SK-N-MC (cell line): ENCODE measurements around the gene INS.

ENCODE experiments used
- DNase-seq: peaks from one replicate; pipeline ENCODE4 v3.0.0-alpha.2; 2011; ENCODE audit warnings: low read depth, low spot score
- H3K27ac ChIP-seq: fragments of 200-600 bp; sonication (generic); 2 replicates; pipeline ENCODE4 v1.5.1; 2016; ENCODE audit warnings: mixed run types
- H3K36me3 ChIP-seq: fragments of 200-600 bp; sonication (generic); 2 replicates; pipeline ENCODE4 v1.6.1; 2017; ENCODE audit warnings: antibody characterized with exemption, low read length, mixed read lengths; ENCODE audit not compliant: insufficient read depth
- H3K4me3 ChIP-seq: fragments of 200-600 bp; sonication (generic); 2 replicates; pipeline ENCODE4 v1.5.1; 2016
- H3K9ac ChIP-seq: fragments of 200-600 bp; sonication (generic); 2 replicates; pipeline ENCODE4 v1.8.0; 2017; ENCODE audit warnings: mixed run types, mixed read lengths; ENCODE audit not compliant: insufficient read length
- H3K9me3 ChIP-seq: fragments of 200-600 bp; sonication (generic); 2 replicates; pipeline ENCODE4 v1.6.1; 2017; ENCODE audit warnings: low read depth, mild to moderate bottlenecking, antibody characterized with exemption, low read length, moderate library complexity, mixed read lengths
- EZH2 ChIP-seq: fragments of 200-600 bp; sonication (generic); IDR thresholded peaks from one replicate; pipeline ENCODE4 v1.6.1; 2017; ENCODE audit warnings: antibody characterized with exemption
- FOXP2 ChIP-seq: optimal IDR thresholded peaks from 2 replicates; pipeline ENCODE3; 2011; ENCODE audit warnings: mild to moderate bottlenecking, moderate library complexity; ENCODE audit not compliant: insufficient read depth; ENCODE audit errors: extremely low read length, control extremely low read depth
- POLR2AphosphoS5 ChIP-seq: IDR thresholded peaks from 2 replicates; pipeline ENCODE4 v1.6.1; 2012; ENCODE audit warnings: mild to moderate bottlenecking, low read depth, low read length, borderline replicate concordance

Gene INS

DNA sequence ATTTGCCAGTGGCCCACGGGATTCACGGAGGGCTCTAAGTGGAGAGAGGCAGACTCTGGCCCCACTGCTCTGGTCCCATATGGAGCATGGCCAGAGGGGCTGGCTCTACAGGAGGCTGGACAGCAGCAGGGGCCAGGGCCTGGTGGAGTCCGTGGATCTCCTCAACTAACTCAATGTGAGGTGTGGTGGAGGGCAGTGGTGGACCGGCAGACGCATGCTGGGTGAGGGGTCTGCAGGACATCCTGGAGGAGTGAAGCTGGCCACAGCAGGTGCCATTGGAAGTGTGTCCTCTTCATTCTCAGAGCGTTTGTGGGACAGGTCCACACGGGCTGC lies 37.4 kb downstream of the INS start:
- no peak overlapping the region for H3K27ac ChIP-seq
- DNase-seq = no peak
- no peak overlapping the region for H3K9ac ChIP-seq
- TF ChIP-seq FOXP2 (no peak), POLR2AphosphoS5 (no peak), EZH2 (no peak)
- no peaks in the 10 kb centered on the region for H3K9me3 ChIP-seq
- no peak overlapping the region for H3K4me3 ChIP-seq
- H3K36me3 ChIP-seq = no peaks in the 10 kb centered on the region

DNA sequence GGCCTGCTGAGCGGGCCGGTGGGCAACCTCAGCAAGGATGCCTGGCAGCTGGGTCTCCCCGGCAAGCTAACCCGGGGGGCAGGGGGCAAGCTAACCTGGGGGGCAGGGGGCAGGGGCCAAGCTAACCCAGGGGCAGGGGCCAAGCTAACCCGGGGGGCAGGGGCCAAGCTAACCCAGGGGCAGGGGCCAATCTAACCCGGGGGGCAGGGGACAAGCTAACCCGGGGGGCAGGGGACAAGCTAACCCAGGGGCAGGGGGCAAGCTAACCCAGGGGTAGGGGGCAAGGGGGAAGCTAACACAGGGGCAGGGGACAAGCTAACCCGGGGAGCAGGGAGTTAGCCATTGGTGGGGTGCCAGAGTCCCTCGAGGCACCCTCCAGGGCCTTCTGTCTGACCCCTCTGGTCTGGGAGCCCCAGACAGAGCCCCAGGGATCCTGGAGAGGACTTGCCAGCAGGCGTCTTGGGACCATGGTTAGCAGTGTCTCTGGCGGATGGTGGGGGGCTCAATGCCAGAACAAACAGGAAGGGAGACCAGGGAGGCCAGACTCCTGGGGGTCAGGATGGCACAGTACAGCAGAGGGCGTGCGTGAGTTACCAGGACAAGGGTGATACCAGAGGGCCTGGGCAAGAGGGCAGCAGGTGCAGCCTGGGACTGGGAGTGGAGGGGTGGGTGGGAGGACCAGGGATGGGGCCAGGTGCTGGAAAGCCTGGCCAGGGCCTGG lies 37.9 kb downstream of the INS start:
- TF ChIP-seq FOXP2 (no peak), POLR2AphosphoS5 (no peak), EZH2 (no peak)
- Histone ChIP-seq H3K9ac (no peak overlapping the region), H3K9me3 (no peaks in the 10 kb centered on the region), H3K36me3 (no peaks in the 10 kb centered on the region), H3K27ac (no peak overlapping the region), H3K4me3 (no peak overlapping the region)
- no peak for DNase-seq

DNA sequence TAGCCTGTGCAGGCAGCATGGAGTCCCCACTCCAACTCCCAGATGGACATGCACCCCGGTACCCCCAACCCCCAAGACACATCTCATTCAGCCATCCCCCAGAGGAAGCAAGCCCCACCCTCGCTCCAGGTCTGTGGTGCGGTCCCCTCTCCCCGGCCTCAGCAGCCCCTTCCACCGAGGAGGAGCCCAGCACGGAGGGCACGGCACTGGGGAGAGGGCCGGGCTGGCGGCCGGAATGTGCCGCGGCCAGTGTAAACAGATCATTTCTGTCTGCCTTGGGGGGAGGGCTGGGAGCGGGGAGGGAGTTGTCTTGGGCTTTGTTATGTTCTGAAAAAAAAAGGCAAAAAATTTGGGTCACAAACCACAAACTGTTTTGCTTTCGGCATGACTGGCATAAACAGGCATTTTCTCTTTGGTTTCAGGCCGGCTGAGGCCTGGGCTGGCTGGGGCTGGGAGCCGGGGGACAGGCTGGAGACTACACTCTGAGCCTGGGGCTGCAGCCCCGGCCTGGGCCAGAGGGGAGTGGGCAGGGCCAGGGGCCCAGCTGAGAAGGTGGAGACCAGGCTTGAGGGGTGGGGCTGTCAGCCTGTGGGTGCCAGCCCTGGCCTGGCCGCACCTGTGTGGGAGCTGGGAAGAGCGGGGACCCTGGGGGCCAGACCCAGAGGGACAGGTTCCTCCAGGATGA lies 38.6 kb downstream of the INS start:
- H3K9ac ChIP-seq = no peak overlapping the region
- H3K4me3 ChIP-seq = no peak overlapping the region
- H3K9me3 ChIP-seq = no peaks in the 10 kb centered on the region
- H3K27ac ChIP-seq = no peak overlapping the region
- TF ChIP-seq EZH2 = no peak
- TF ChIP-seq POLR2AphosphoS5 = no peak
- TF ChIP-seq FOXP2 = no peak
- H3K36me3 ChIP-seq = no peaks in the 10 kb centered on the region
- DNase-seq = no peak

DNA sequence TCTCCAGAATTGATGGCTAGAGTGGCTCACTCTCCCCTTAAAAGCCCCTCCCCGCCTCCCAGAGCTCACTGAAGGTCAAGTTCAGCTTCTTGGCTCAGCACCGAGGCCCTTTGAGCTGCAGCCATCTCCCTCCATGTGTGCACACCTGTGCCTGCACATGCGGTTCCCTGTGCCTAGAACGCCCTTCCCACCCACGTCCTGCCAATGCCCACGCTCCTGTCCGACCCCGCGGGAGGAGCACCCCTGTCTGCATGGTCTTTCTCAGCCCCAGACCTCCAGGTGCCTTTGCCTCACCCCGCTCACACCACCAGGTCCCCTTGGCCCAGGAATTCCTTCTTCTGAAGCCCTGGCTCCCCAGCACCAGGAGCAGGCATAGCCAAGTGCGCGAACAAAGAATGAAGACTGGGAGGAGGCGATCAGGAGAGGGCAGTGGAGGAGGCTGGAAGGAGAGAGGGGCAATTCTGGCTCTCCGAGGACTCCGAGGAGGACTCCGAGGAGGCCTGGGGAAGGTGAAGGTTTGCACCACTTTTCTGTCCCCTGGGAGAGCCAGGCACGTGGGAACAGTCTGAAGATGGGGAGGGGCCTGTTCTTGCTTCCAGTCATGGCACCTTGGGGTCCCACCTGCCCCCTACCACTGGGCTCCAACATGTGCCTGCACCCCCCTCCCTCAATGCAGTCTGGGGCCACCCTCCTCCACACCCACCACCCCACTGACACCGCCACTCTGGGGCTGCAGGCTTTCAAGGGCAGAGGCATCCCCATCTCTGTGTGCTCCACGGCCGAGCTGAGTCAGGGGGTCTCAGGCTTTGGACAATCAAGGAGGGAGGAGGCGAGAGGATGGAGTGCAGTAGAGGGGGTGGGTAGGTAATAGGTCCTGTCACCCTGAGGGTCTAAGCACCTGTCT lies 39.5 kb downstream of the INS start:
- Histone ChIP-seq H3K27ac (no peak overlapping the region), H3K4me3 (no peak overlapping the region), H3K36me3 (no peaks in the 10 kb centered on the region), H3K9me3 (no peaks in the 10 kb centered on the region), H3K9ac (no peak overlapping the region)
- DNase-seq = no peak
- TF ChIP-seq EZH2 (no peak), POLR2AphosphoS5 (no peak), FOXP2 (no peak)

DNA sequence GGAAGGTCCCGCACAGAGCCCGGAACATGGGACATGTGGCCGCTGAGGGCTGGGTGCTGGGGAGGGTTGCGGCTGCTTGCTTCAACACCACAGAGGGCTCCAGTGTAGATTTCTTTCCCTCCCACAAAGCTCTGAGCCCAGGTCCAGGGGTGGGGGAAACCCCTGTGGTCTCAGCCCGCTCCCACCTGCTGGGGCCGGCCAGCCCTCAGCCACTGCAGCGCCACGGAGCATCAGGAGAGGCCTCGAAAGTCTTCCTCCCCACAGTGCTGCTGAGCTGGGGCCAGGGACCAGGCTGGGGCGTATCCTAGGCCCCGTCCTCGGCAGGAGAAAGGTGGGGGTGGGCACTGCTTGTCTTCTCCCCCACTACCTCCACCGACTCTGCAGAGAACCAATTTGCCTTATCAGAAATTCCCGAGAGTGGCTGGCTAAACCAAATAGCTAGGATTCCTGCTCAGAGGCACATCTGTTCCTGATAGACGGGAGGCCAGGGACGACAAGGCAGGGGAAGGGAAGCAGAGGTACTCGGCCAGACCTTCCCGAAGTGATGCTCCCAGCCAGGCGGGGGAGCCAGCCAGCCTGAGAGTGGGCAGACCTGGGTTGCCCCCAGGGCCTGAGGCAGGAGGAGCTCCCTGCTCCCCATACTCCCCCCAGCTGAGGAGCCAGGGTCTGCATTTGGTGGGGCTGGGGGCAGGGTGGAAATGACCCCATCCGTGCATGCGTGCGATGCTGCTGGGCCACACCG lies 40.5 kb downstream of the INS start:
- H3K9ac ChIP-seq = no peak overlapping the region

DNA sequence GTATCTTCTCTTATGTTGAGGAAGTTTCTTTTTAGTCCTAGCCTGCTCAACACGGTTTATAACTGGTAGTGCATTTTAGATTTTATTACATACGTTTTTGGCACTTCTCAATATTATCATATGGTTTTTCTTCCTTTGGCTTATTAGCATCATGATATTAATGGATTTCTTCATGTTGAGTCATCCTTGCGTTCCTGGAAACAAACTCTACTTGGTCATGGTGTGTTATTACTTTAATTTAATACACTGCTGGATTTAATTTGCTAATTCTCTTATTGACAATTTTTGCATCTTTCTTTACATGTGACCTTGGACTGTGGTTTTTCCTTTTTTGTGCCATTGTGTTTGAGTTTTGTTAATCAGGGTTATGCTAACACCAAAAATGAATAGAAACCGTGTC lies 42.3 kb downstream of the INS start:
- Histone ChIP-seq H3K9ac (no peak overlapping the region), H3K36me3 (no peaks in the 10 kb centered on the region), H3K9me3 (no peaks in the 10 kb centered on the region), H3K27ac (no peak overlapping the region), H3K4me3 (no peak overlapping the region)
- TF ChIP-seq EZH2 = no peak
- no peak for TF ChIP-seq FOXP2
- TF ChIP-seq POLR2AphosphoS5 = no peak
- DNase-seq = no peak

More for the DNA sequence above, 40.5 kb downstream of the INS start:
- no peak for DNase-seq
- Histone ChIP-seq H3K4me3 (no peak overlapping the region), H3K9me3 (no peaks in the 10 kb centered on the region), H3K27ac (no peak overlapping the region), H3K36me3 (no peaks in the 10 kb centered on the region)
- TF ChIP-seq FOXP2 (no peak), POLR2AphosphoS5 (no peak), EZH2 (no peak)

DNA sequence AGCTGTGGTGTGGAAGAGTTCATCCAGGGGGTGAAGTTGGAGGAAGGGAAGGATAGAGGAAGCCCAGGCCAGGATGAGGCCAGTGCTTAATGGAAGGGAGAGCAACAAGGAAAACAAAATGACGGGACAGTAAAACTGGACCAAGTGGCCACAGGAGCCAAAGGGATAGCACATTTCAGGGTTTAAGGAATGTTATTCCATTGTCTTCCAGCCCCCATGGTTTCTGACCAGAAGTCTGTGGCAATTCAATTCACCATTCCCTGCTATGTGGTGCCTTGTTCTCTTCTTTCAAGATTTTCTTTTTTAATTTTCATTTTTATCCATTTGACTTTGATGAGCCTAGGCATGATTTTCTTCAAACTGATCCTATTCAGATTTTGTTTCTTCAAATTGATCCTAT lies 44.3 kb downstream of the INS start:
- no peak for TF ChIP-seq POLR2AphosphoS5
- TF ChIP-seq FOXP2 = no peak
- no peak for TF ChIP-seq EZH2
- DNase-seq = no peak
- Histone ChIP-seq H3K36me3 (no peaks in the 10 kb centered on the region), H3K9ac (no peak overlapping the region), H3K4me3 (no peak overlapping the region), H3K27ac (no peak overlapping the region), H3K9me3 (no peaks in the 10 kb centered on the region)

DNA sequence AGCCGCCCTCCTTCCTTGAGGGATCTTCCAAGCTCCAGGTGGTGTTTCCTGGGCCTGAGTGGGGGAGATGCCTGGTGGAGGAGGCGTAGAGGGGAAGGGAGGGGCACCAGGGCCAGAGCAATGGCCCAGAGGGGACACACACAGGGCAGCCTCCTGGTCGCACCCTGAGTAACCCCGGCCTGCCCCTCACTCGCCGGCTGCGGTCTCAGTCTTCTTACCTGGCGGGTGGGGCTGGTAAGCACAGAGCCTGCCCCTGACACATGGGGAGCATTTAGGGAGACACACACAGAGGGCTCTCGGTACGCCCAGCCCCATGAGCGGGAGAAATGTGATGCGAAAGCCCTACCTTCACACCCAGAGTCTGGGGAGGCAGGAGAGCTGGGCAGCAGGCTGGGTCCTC lies 45.7 kb downstream of the INS start:
- TF ChIP-seq FOXP2 (no peak), POLR2AphosphoS5 (no peak), EZH2 (no peak)
- Histone ChIP-seq H3K27ac (no peak overlapping the region), H3K9ac (no peak overlapping the region), H3K36me3 (no peaks in the 10 kb centered on the region), H3K4me3 (no peak overlapping the region), H3K9me3 (no peaks in the 10 kb centered on the region)
- DNase-seq = no peak
